Osteocyte (in vitro differentiated cells): ENCODE results near the gene PACS1. TPM values are rescaled to one million over a fixed set of nuclear protein-coding genes. Genes with fewer than 3 reads are reported as not detected.
"Not testable (repeated sequence)": the region's sequence is repeated elsewhere in the genome, so short reads cannot be mapped to it uniquely, and the experiment has no call there.

ENCODE experiments used
- DNase-seq: peaks from one replicate; pipeline ENCODE4 v3.0.0; 2021; ENCODE audit warnings: mixed read lengths; ENCODE audit not compliant: unreplicated experiment; ENCODE audit errors: extremely low spot score
- H3K27ac Mint-ChIP-seq: one replicate; pipeline ENCODE4 v1.8.0; 2021; ENCODE audit warnings: mild to moderate bottlenecking, mixed read lengths; ENCODE audit not compliant: unreplicated experiment
- H3K27me3 Mint-ChIP-seq: one replicate; pipeline ENCODE4 v1.8.0; 2021; ENCODE audit warnings: mixed read lengths; ENCODE audit not compliant: unreplicated experiment
- H3K36me3 Mint-ChIP-seq: one replicate; pipeline ENCODE4 v1.8.0; 2021; ENCODE audit warnings: mixed read lengths; ENCODE audit not compliant: unreplicated experiment
- H3K4me1 Mint-ChIP-seq: one replicate; pipeline ENCODE4 v1.8.0; 2021; ENCODE audit warnings: mixed read lengths; ENCODE audit not compliant: unreplicated experiment
- H3K4me3 Mint-ChIP-seq: one replicate; pipeline ENCODE4 v1.8.0; 2021; ENCODE audit warnings: mild to moderate bottlenecking, moderate library complexity, mixed read lengths; ENCODE audit not compliant: unreplicated experiment
- H3K9me3 Mint-ChIP-seq: one replicate; pipeline ENCODE4 v1.8.0; 2021; ENCODE audit warnings: mixed read lengths; ENCODE audit not compliant: unreplicated experiment
- total RNA-seq: library from RNA; stranded (reverse); gene quantifications from 2 replicates; pipeline ENCODE4 v1.2.1, GENCODE V29; 2021
- TF ChIP-seq, protein P1 (sequence below): fragments of 200-600 bp; sonication (generic); IDR thresholded peaks from 2 replicates; pipeline ENCODE4 v1.5.0; 2021; ENCODE audit warnings: antibody characterized with exemption, mild to moderate bottlenecking, moderate library complexity

Gene PACS1
- total RNA-seq, 1 donor from 2014 or later: 83.8 TPM

DNA sequence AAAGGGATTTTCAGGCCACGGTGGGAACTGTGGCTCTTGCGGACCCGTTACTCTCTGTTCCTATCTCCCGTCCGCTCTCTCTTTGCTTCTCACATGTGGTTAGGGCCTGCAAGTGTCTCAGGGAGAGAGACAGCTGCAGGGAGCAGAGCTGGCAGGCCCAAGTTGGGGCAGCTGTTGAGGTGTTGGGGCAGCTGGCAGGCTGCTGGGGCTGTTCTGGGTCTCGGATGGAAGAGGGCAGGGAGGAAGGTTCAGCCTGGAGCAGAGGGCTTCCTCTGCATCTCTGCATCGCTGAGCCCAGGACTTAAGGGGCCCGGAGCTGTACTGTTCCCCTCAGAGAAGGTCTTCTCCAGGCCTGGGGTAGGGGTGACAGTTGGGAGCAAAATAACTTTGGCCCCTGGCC lies 205.3 kb downstream of the PACS1 start:
- Mint-ChIP-seq H3K4me3 (no peak overlapping the region), H3K4me1 (peaks cover 19% of the 10 kb centered on the region), H3K9me3 (no peaks in the 10 kb centered on the region), H3K27me3 (no peaks in the 10 kb centered on the region), H3K27ac (no peak overlapping the region), H3K36me3 (peaks cover 29% of the 10 kb centered on the region)
- TF ChIP-seq, protein P1, sequence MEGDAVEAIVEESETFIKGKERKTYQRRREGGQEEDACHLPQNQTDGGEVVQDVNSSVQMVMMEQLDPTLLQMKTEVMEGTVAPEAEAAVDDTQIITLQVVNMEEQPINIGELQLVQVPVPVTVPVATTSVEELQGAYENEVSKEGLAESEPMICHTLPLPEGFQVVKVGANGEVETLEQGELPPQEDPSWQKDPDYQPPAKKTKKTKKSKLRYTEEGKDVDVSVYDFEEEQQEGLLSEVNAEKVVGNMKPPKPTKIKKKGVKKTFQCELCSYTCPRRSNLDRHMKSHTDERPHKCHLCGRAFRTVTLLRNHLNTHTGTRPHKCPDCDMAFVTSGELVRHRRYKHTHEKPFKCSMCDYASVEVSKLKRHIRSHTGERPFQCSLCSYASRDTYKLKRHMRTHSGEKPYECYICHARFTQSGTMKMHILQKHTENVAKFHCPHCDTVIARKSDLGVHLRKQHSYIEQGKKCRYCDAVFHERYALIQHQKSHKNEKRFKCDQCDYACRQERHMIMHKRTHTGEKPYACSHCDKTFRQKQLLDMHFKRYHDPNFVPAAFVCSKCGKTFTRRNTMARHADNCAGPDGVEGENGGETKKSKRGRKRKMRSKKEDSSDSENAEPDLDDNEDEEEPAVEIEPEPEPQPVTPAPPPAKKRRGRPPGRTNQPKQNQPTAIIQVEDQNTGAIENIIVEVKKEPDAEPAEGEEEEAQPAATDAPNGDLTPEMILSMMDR: no peak
- no peak for DNase-seq

GRCh38 chr11:66275984-66276612 lies 206.0 kb downstream of the PACS1 start:
- TF ChIP-seq, protein P1: no peak
- Mint-ChIP-seq H3K4me3 (no peak overlapping the region), H3K36me3 (peaks cover 26% of the 10 kb centered on the region), H3K27me3 (no peaks in the 10 kb centered on the region), H3K27ac (no peak overlapping the region), H3K9me3 (no peaks in the 10 kb centered on the region), H3K4me1 (peaks cover 20% of the 10 kb centered on the region)
- DNase-seq: no peak

DNA sequence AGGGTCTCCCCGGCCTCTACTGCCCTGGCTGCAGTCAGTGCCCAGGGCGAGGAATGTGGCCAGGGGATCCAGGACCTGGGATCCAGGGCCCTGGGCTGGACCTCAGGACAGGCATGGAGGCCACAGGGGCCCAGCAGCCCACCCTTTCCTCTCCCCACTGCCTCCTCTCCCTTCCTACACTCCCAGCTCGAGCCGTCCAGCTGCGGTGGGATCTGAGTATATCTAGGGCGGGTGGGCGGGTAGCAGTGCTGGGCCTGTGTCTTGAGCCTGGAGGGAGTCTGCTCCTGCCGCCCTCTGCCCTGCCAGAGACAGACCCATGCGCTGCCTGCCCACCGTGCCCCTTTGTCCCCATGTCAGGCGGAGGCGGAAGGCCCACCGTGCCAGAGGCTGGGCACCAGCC lies 206.5 kb downstream of the PACS1 start:
- not testable (repeated sequence) for H3K27me3 Mint-ChIP-seq, H3K4me3 Mint-ChIP-seq, DNase-seq, H3K9me3 Mint-ChIP-seq
- H3K4me1 Mint-ChIP-seq: peaks cover 25% of the 10 kb centered on the region
- peaks cover 26% of the 10 kb centered on the region for H3K36me3 Mint-ChIP-seq
- peak overlapping the region; percentile 41 for H3K27ac Mint-ChIP-seq

- not testable (repeated sequence) for H3K27me3 Mint-ChIP-seq, H3K9me3 Mint-ChIP-seq, H3K4me3 Mint-ChIP-seq, DNase-seq
- Mint-ChIP-seq H3K4me1 (peaks cover 24% of the 10 kb centered on the region), H3K36me3 (peaks cover 22% of the 10 kb centered on the region), H3K27ac (peak overlapping the region; percentile 41)
Observed at GRCh38 chr11:66277064-66277463, 207.0 kb downstream of the PACS1 start.

DNA sequence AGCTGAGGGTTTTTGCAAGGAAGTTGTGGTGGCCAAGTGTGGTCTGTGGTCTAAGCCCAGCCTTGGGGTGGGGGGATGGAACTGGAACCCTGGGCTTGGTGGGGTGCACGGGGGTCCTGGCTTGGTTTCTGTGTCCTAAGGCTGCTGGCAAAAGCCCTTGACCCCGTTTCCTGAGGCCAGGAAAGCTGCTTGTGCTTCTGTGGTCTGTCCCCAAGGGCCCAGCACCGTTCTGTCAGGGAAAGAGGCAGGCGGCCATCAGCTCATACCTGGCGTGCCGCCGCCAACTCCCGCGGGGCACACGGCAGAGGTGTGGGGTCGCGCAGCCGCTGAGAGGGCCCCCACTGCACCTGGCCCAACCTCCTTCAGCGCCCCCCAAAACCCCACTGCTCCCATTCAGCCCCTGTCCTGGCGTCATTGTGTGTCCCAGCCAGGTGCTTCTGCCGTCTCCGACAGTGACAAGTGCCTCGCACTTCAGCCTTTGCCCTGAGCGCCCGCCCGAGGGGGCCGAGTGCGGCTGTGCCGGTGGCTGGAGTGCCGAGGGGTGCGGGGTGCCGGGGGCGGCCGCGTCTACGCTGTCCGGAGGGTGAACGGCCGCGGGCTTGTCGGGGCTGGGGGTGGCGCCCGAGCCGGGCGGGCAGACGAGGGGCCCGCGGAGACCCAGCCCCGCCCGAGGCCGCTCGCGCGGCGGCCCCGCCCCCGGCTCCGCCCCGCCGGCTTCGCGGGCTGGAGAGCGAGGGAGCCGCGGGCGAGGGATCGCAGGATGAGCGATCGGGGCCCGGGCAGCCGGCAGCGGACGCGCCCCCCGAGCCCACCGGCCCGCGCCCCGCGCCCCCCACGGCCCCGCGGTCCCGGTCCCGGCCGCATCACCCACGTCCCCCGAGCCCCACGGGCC lies 207.6 kb downstream of the PACS1 start, which contains the start of gene CNIH2:
Gene CNIH2 (plus strand): TSS at position 705 of the 892 bp plus-strand sequence. CDS start 282 bp downstream, outside the sequence.
- Mint-ChIP-seq H3K27me3 (no peaks in the 10 kb centered on the region), H3K9me3 (no peaks in the 10 kb centered on the region), H3K27ac (peak within 1 kb of the TSS; percentile 41), H3K4me1 (peaks cover 31% of the 10 kb centered on the region), H3K4me3 (peak within 1 kb of the TSS; percentile 61), H3K36me3 (peaks cover 20% of the 10 kb centered on the region)
- no peak for DNase-seq
- TF ChIP-seq, protein P1: no peak
